Measurements from ENCODE around the gene EIF2AK2.
A peak's percentile ranks its signal among the peaks of the same experiment; 100 is the strongest.
"Not testable (repeated sequence)": the region's sequence is repeated elsewhere in the genome, so short reads cannot be mapped to it uniquely, and the experiment has no call there.

The EIF2AK2 gene

GRCh38 chr2:37156857-37157714 lies at the start of gene EIF2AK2:
EIF2AK2 (minus strand) TSS chr2:37156980; CDS start chr2:37147806, 9,174 bp downstream.
- peak; percentile 76 for DNase-seq (ENCODE audit: low read depth)

- no peak for DNase-seq (ENCODE audit: low read depth)
Measured at GRCh38 chr2:37205689-37206341, 49.0 kb upstream of the EIF2AK2 start.

GRCh38 chr2:37205071-37205661 lies 48.4 kb upstream of the EIF2AK2 start:
- not testable (repeated sequence) for DNase-seq (ENCODE audit: low read depth)

- no peak for DNase-seq (ENCODE audit: low read depth)
Measured at GRCh38 chr2:37203708-37204107, 46.9 kb upstream of the EIF2AK2 start.

- no peak for DNase-seq (ENCODE audit: low read depth)
Measured at GRCh38 chr2:37201766-37202165, 45.0 kb upstream of the EIF2AK2 start.

- DNase-seq (ENCODE audit: low read depth) = no peak
Measured at GRCh38 chr2:37201208-37201607, 44.4 kb upstream of the EIF2AK2 start.

- no peak for DNase-seq (ENCODE audit: low read depth)
Measured at GRCh38 chr2:37198681-37199065, 41.9 kb upstream of the EIF2AK2 start.

GRCh38 chr2:37196320-37197195 lies 39.8 kb upstream of the EIF2AK2 start, which contains the start of gene CEBPZOS:
CEBPZOS (plus strand) TSS chr2:37196496; CDS start chr2:37199705, 3,209 bp downstream.
- peak; percentile 91 for DNase-seq (ENCODE audit: low read depth)

- DNase-seq (ENCODE audit: low read depth) = not testable (repeated sequence)
Measured at GRCh38 chr2:37195862-37196319, 39.1 kb upstream of the EIF2AK2 start.

- no peak for DNase-seq (ENCODE audit: low read depth)
Measured at GRCh38 chr2:37192551-37192950, 35.8 kb upstream of the EIF2AK2 start.

GRCh38 chr2:37191747-37192146 lies 35.0 kb upstream of the EIF2AK2 start:
- DNase-seq (ENCODE audit: low read depth) = no peak

GRCh38 chr2:37191253-37191652 lies 34.5 kb upstream of the EIF2AK2 start:
- DNase-seq (ENCODE audit: low read depth) = no peak

GRCh38 chr2:37190290-37190689 lies 33.5 kb upstream of the EIF2AK2 start:
- DNase-seq (ENCODE audit: low read depth) = no peak

- no peak for DNase-seq (ENCODE audit: low read depth)
Measured at GRCh38 chr2:37189452-37190153, 32.8 kb upstream of the EIF2AK2 start.

GRCh38 chr2:37188570-37188969 lies 31.8 kb upstream of the EIF2AK2 start, which contains the start of gene SULT6B1:
SULT6B1 (minus strand) TSS chr2:37188670; CDS start chr2:37188640, 30 bp downstream.
- no peak for DNase-seq (ENCODE audit: low read depth)

- no peak for DNase-seq (ENCODE audit: low read depth)
Measured at GRCh38 chr2:37181726-37182684, 25.2 kb upstream of the EIF2AK2 start.

GRCh38 chr2:37180640-37181039 lies 23.9 kb upstream of the EIF2AK2 start:
- no peak for DNase-seq (ENCODE audit: low read depth)

GRCh38 chr2:37180006-37180639 lies 23.3 kb upstream of the EIF2AK2 start:
- no peak for DNase-seq (ENCODE audit: low read depth)

- no peak for DNase-seq (ENCODE audit: low read depth)
Measured at GRCh38 chr2:37173741-37174140, 17.0 kb upstream of the EIF2AK2 start.
